Endothelial cell of umbilical vein (primary cell): ENCODE results near the gene MSH3. TPM values are rescaled to one million over a fixed set of nuclear protein-coding genes. Genes with fewer than 3 reads are reported as not detected.

Experiments used
- BruUV-seq: library from RNA; stranded (reverse); fragments of 400-500 nt; replicated peaks from 2 replicates; lab custom pipeline; 2021; lab: Mats Ljungman, UMichigan
- CTCF ChIA-PET: fragments of 300-600, 350-600 bp; sonication (Branson Sonifier 250); formaldehyde crosslinking; loops from one replicate; lab custom pipeline; 2021; ENCODE audit warnings: antibody characterized with exemption, inconsistent platforms; lab: Charles Lee
- POLR2A ChIA-PET: fragments of 300-600, 350-600 bp; sonication (Branson Sonifier 250); formaldehyde crosslinking; loops from one replicate; lab custom pipeline; 2021; ENCODE audit warnings: antibody characterized with exemption, inconsistent platforms; lab: Charles Lee
- DNase-seq: peaks from one replicate; pipeline ENCODE4 v3.0.0-alpha.2; 2011; ENCODE audit warnings: low read depth, low spot score
- FAIRE-seq: peaks from 2 replicates; lab custom pipeline; 2011; peaks lifted over from hg19 to GRCh38; lab: Jason Lieb, UNC
- H2AFZ ChIP-seq: 2 replicates; pipeline ENCODE4 v1.6.0; 2012; ENCODE audit warnings: low read depth, low read length, control low read depth, inconsistent platforms
- H3K27ac ChIP-seq: 2 replicates; pipeline ENCODE4 v1.5.1; 2011; ENCODE audit warnings: low read depth, mild to moderate bottlenecking, control low read depth, low read length, moderate library complexity; ENCODE audit not compliant: insufficient read depth
- H3K27me3 ChIP-seq, 2 experiments: 2 replicates each; pipeline versions ENCODE4 v1.6.0 to v1.6.1; 2011; ENCODE audit warnings: low read length in 2 of 2, mixed read lengths in 1 of 2; ENCODE audit not compliant: control insufficient read depth in 2 of 2, insufficient read depth in 2 of 2
- H3K36me3 ChIP-seq, 2 experiments: 2 replicates in 1 of 2; 3 replicates in 1 of 2; pipeline ENCODE4 v1.5.1; 2011; ENCODE audit warnings: low read length in 2 of 2, mild to moderate bottlenecking in 1 of 2, moderate library complexity in 1 of 2; ENCODE audit not compliant: control insufficient read depth in 2 of 2, insufficient read depth in 2 of 2; ENCODE audit errors: extremely low read depth in 1 of 2
- H3K4me1 ChIP-seq: 3 replicates; pipeline ENCODE4 v1.5.1; 2011; ENCODE audit warnings: mild to moderate bottlenecking, low read length; ENCODE audit not compliant: control insufficient read depth, insufficient read depth; ENCODE audit errors: extremely low read depth
- H3K4me2 ChIP-seq: 2 replicates; pipeline ENCODE4 v1.6.1; 2011; ENCODE audit warnings: low read length, control low read depth, mixed read lengths; ENCODE audit not compliant: insufficient read depth
- H3K4me3 ChIP-seq, 3 experiments: fragments of 200-600 bp in 1 of 3; sonication (generic), shearing (Covaris generic) in 1 of 3; replicated peaks in 1 of 3; 2 replicates each; pipeline ENCODE4 v1.5.1; 2011 to 2016; ENCODE audit warnings: control low read depth in 3 of 3, low read length in 3 of 3, mild to moderate bottlenecking in 2 of 3, inconsistent platforms in 1 of 3, low read depth in 1 of 3, moderate library complexity in 1 of 3; ENCODE audit not compliant: insufficient read depth in 1 of 3
- H3K79me2 ChIP-seq: 2 replicates; pipeline ENCODE4 v1.6.0; 2012; ENCODE audit warnings: low read length, inconsistent platforms; ENCODE audit not compliant: control insufficient read depth, insufficient read depth
- H3K9ac ChIP-seq: replicated peaks from 2 replicates; pipeline ENCODE3; 2011; ENCODE audit warnings: low read length, control low read depth; ENCODE audit not compliant: insufficient read depth; ENCODE audit errors: extremely low read depth
- H3K9me1 ChIP-seq: replicated peaks from 3 replicates; pipeline ENCODE4 v1.6.0; 2011; ENCODE audit warnings: mild to moderate bottlenecking, low read length; ENCODE audit not compliant: control insufficient read depth, insufficient read depth; ENCODE audit errors: extremely low read depth
- H3K9me3 ChIP-seq: replicated peaks from 2 replicates; pipeline ENCODE4 v1.5.1; 2012; ENCODE audit warnings: low read length, inconsistent platforms; ENCODE audit not compliant: control insufficient read depth, insufficient read depth
- H4K20me1 ChIP-seq: replicated peaks from 2 replicates; pipeline ENCODE3; 2011; ENCODE audit warnings: mild to moderate bottlenecking, low read length; ENCODE audit not compliant: control insufficient read depth, insufficient read depth; ENCODE audit errors: extremely low read depth
- CTCF ChIP-seq, 2 donors: IDR thresholded peaks; 1 replicate in 1 of 2; 2 replicates in 1 of 2; pipeline ENCODE4 v1.5.1; 2011; ENCODE audit warnings: low read length in 2 of 2, mild to moderate bottlenecking in 2 of 2, moderate library complexity in 2 of 2, control low read depth in 1 of 2, inconsistent platforms in 1 of 2, low read depth in 1 of 2; ENCODE audit not compliant: insufficient read depth in 1 of 2; ENCODE audit errors: extremely low read depth in 1 of 2
- FOS ChIP-seq: IDR thresholded peaks from 2 replicates; pipeline ENCODE4 v1.6.1; 2011; ENCODE audit warnings: mild to moderate bottlenecking, low read length, moderate library complexity, borderline replicate concordance; ENCODE audit not compliant: insufficient read depth
- JUN ChIP-seq: IDR thresholded peaks from 2 replicates; pipeline ENCODE4 v1.6.1; 2011; ENCODE audit warnings: borderline replicate concordance, low read depth; ENCODE audit not compliant: insufficient read length, insufficient read depth
- MAX ChIP-seq: IDR thresholded peaks from 2 replicates; pipeline ENCODE4 v1.6.1; 2011; ENCODE audit not compliant: insufficient read depth, insufficient read length
- dilution Hi-C: fragments of 300-500 bp; cut with MboI; formaldehyde crosslinking; loops from one replicate; pipeline ENCODE4 v1.15.0; 2019; ENCODE audit warnings: low sequenced_read_pairs; ENCODE audit not compliant: extremely low pct_ligation_motif_present
- intact Hi-C: fragments of 100-400 bp; cut with micrococcal nuclease; formaldehyde crosslinking; loops from one replicate; pipeline ENCODE4 v1.10.0; 2022
- polyA plus RNA-seq, 4 experiments: library from polyadenylated mRNA; depleted of rRNA in 3 of 4; stranded (reverse) in 3 of 4; unstranded in 1 of 4; fragments of >200 nt; gene quantifications; 2 replicates each; pipeline versions ENCODE4 v1.2.1 to v1.2.3, GENCODE V29; 2011 to 2012; ENCODE audit warnings: missing spikeins in 1 of 4
- total RNA-seq: library from RNA; stranded (reverse); gene quantifications from 2 replicates; pipeline ENCODE4 v1.2.3, GENCODE V29; 2021

The MSH3 gene
- total and polyA plus RNA-seq, 2 donors (not counting 3 experiments of a cell fraction or from before 2014, with no cell fraction given), result 2.0 to 13.0 TPM

GRCh38 chr5:80713631-80714030 is 59.2 kb downstream of the MSH3 start:
- Histone ChIP-seq H3K4me1 (peaks cover 6% of the 10 kb centered on the region), H3K27ac (no peak overlapping the region), H3K9me3 (no peaks in the 10 kb centered on the region), H3K9me1 (no peaks in the 10 kb centered on the region), H3K36me3 (no peaks in the 10 kb centered on the region), H3K79me2 (no peaks in the 10 kb centered on the region), H3K4me3 (no peak overlapping the region), H3K4me2 (no peak overlapping the region), H2AFZ (no peak overlapping the region), H3K27me3 (no peaks in the 10 kb centered on the region), H4K20me1 (no peaks in the 10 kb centered on the region), H3K9ac (no peak overlapping the region)
- ChIA-PET POLR2A (no interaction called here), CTCF (interaction anchor here (0.9 kb wide), 1 partner anchor 394 kb away, joined by 3 read pairs; no protein-coding TSS in a partner anchor)
- no peak for TF ChIP-seq CTCF (IDR thresholded peaks at IDR 0.05; ENCODE audit: extremely low read depth in 1 of 2, insufficient read depth in 1 of 2, low read depth in 1 of 2, low read length in 2 of 2)
- TF ChIP-seq MAX, result no peak
- TF ChIP-seq JUN, result peak; percentile 44
- peak; percentile 13 for TF ChIP-seq FOS
- BruUV-seq, result no TSS peak
- dilution Hi-C loops, result no loop called here
- FAIRE-seq (no peak), DNase-seq (peak; percentile 19)
- intact Hi-C loops, result loop anchor here (5.0 kb wide), 1 partner anchor 249 kb away; the partner anchor contains the start of gene RASGRF2
